HCT116 (cell line): ENCODE measurements around the gene ZNF138. TPM values are rescaled to one million over a fixed set of nuclear protein-coding genes. Genes with fewer than 3 reads are reported as not detected.

ENCODE experiments used
- ATAC-seq: fragments of 200-7000 bp; cut with Tn5 transposase; 2 replicates; pipeline ENCODE4 v1.9.1; 2020; ENCODE audit warnings: mild to moderate bottlenecking, moderate library complexity
- BruUV-seq: library from RNA; stranded (reverse); fragments of 400-500 nt; replicated peaks from 2 replicates; lab custom pipeline; 2021; lab: Mats Ljungman, UMichigan
- CTCF ChIA-PET: fragments of 300-600 bp; sonication (Branson Sonifier 250); formaldehyde crosslinking; loops from one replicate; lab custom pipeline; 2021; ENCODE audit warnings: antibody characterized with exemption; lab: Charles Lee
- POLR2A ChIA-PET: fragments of 300-600, 350-600 bp; sonication (Branson Sonifier 250); formaldehyde crosslinking; loops from one replicate; lab custom pipeline; 2021; ENCODE audit warnings: antibody characterized with exemption; lab: Charles Lee
- RAD21 ChIA-PET, 2 experiments: fragments of 300-600 bp; sonication (Branson Sonifier 250); formaldehyde crosslinking; loops; one replicate each; lab custom pipeline; 2023; ENCODE audit warnings: low total read pairs in 2 of 2; ENCODE audit not compliant: uncharacterized antibody in 2 of 2, unreplicated experiment in 2 of 2, low non-redundant PET in 1 of 2; lab: Charles Lee
- DNase-seq: peaks from one replicate; pipeline ENCODE4 v3.0.0-alpha.2; 2010; ENCODE audit warnings: low read depth, low spot score
- H2AFZ ChIP-seq: fragments of 200-600 bp; shearing (Covaris generic), sonication (generic); 2 replicates; pipeline ENCODE4 v1.6.1; 2017; ENCODE audit warnings: low read depth, mixed run types, mixed read lengths, antibody characterized with exemption, low read length; ENCODE audit not compliant: poor library complexity, severe bottlenecking
- H3K27ac ChIP-seq: 2 replicates; pipeline ENCODE4 v1.5.1; 2012; ENCODE audit warnings: low read depth, low read length
- H3K27me3 ChIP-seq: fragments of 200-600 bp; sonication (generic); 2 replicates; pipeline ENCODE4 v1.6.1; 2016; ENCODE audit warnings: mixed run types, low read length, mixed read lengths; ENCODE audit not compliant: insufficient read depth
- H3K36me3 ChIP-seq, 2 experiments: fragments of 200-500 bp in 1 of 2; fragments of 200-600 bp in 1 of 2; sonication (Bioruptor generic) in 1 of 2; sonication (generic) in 1 of 2; 2 replicates each; pipeline versions ENCODE4 v1.5.1 to v1.6.1; 2014 to 2016; ENCODE audit warnings: low read length in 2 of 2, inconsistent platforms in 1 of 2, mixed read lengths in 1 of 2, mixed run types in 1 of 2; ENCODE audit not compliant: insufficient read depth in 2 of 2, control insufficient read depth in 1 of 2
- H3K4me1 ChIP-seq, 2 experiments: fragments of 200-600 bp in 1 of 2; sonication (generic) in 1 of 2; 2 replicates each; pipeline versions ENCODE4 v1.5.1 to v1.6.1; 2012 to 2017; ENCODE audit warnings: low read length in 2 of 2, inconsistent platforms in 1 of 2, mild to moderate bottlenecking in 1 of 2, mixed read lengths in 1 of 2, mixed run types in 1 of 2, moderate library complexity in 1 of 2; ENCODE audit not compliant: insufficient read depth in 2 of 2, control insufficient read depth in 1 of 2
- H3K4me2 ChIP-seq: fragments of 200-600 bp; sonication (generic); 2 replicates; pipeline ENCODE4 v1.6.1; 2017; ENCODE audit warnings: mixed run types, low read length, mixed read lengths
- H3K4me3 ChIP-seq, 2 experiments: fragments of 200-600 bp in 1 of 2; sonication (generic) in 1 of 2; replicated peaks in 1 of 2; 2 replicates each; pipeline ENCODE4 v1.5.1; 2011 to 2016; ENCODE audit warnings: low read length in 2 of 2, control low read depth in 1 of 2, low read depth in 1 of 2, mild to moderate bottlenecking in 1 of 2, mixed read lengths in 1 of 2, mixed run types in 1 of 2
- H3K79me2 ChIP-seq: fragments of 200-600 bp; sonication (generic); 2 replicates; pipeline ENCODE4 v1.6.1; 2017; ENCODE audit warnings: mild to moderate bottlenecking, mixed run types, low read length, moderate library complexity, mixed read lengths; ENCODE audit not compliant: insufficient read depth
- H3K9ac ChIP-seq: fragments of 200-600 bp; sonication (generic); 2 replicates; pipeline ENCODE4 v1.6.1; 2016; ENCODE audit warnings: low read length, mixed read lengths
- H3K9me2 ChIP-seq: fragments of 200-600 bp; sonication (generic), shearing (Covaris generic); 2 replicates; pipeline ENCODE4 v1.6.1; 2017; ENCODE audit warnings: mixed run types, mild to moderate bottlenecking, moderate library complexity; ENCODE audit not compliant: insufficient read depth
- H3K9me3 ChIP-seq, 2 experiments: fragments of 200-500 bp in 1 of 2; fragments of 200-600 bp in 1 of 2; sonication (Bioruptor generic) in 1 of 2; sonication (generic) in 1 of 2; 2 replicates each; pipeline ENCODE4 v1.6.1; 2014 to 2017; ENCODE audit warnings: low read length in 2 of 2, mixed read lengths in 2 of 2, inconsistent platforms in 1 of 2, low read depth in 1 of 2, mild to moderate bottlenecking in 1 of 2, mixed run types in 1 of 2, moderate library complexity in 1 of 2; ENCODE audit not compliant: control insufficient read depth in 1 of 2, insufficient read depth in 1 of 2
- H4K20me1 ChIP-seq: fragments of 200-600 bp; sonication (generic), shearing (Covaris generic); 2 replicates; pipeline ENCODE4 v1.6.1; 2017; ENCODE audit warnings: mixed run types, mild to moderate bottlenecking, moderate library complexity; ENCODE audit not compliant: insufficient read depth
- CBX3 ChIP-seq: IDR thresholded peaks from 2 replicates; pipeline ENCODE4 v1.6.1; 2012; ENCODE audit warnings: low read depth
- EZH2phosphoT487 ChIP-seq: fragments of 200-600 bp; IDR thresholded peaks from 2 replicates; pipeline ENCODE4 v1.6.1; 2018; ENCODE audit warnings: antibody characterized with exemption, borderline replicate concordance
- POLR2A ChIP-seq: IDR thresholded peaks from 2 replicates; pipeline ENCODE4 v1.7.0; 2011; ENCODE audit warnings: borderline replicate concordance; ENCODE audit not compliant: insufficient read depth, insufficient read length; ENCODE audit errors: extremely low read depth
- POLR2AphosphoS5 ChIP-seq: IDR thresholded peaks from 2 replicates; pipeline ENCODE4 v1.6.1; 2011; ENCODE audit warnings: mild to moderate bottlenecking, low read depth, low read length, moderate library complexity
- RAD21 ChIP-seq: IDR thresholded peaks from 2 replicates; pipeline ENCODE4 v1.6.1; 2012; ENCODE audit warnings: low read depth, mild to moderate bottlenecking
- SIN3A ChIP-seq: IDR thresholded peaks from 2 replicates; pipeline ENCODE4 v1.6.1; 2012; ENCODE audit warnings: low read depth
- TCF7L2 ChIP-seq: IDR thresholded peaks from 2 replicates; pipeline ENCODE4 v1.7.0; 2011; ENCODE audit warnings: borderline replicate concordance, inconsistent platforms; ENCODE audit not compliant: insufficient read depth, insufficient read length; ENCODE audit errors: extremely low read depth
- ZFX ChIP-seq: fragments of 450-650 bp; IDR thresholded peaks from 2 replicates; pipeline ENCODE4 v1.6.1; 2017
- ZNF274 ChIP-seq: fragments of 200-500 bp; sonication (Bioruptor generic); IDR thresholded peaks from 2 replicates; pipeline ENCODE4 v1.6.1; 2014; ENCODE audit warnings: mild to moderate bottlenecking, low read depth, low read length, inconsistent platforms
- intact Hi-C: fragments of 100-400 bp; cut with micrococcal nuclease; formaldehyde crosslinking; loops from 2 replicates; pipeline ENCODE4 v1.10.0; 2022
- total RNA-seq: library from RNA; stranded (reverse); gene quantifications from one replicate; pipeline ENCODE4 v1.2.1, GENCODE V29; 2021; ENCODE audit not compliant: unreplicated experiment
- TF ChIP-seq, protein P1 (sequence below): IDR thresholded peaks from 2 replicates; pipeline ENCODE4 v1.6.1; 2012
- TF ChIP-seq, protein P2 (sequence below): IDR thresholded peaks from 2 replicates; pipeline ENCODE4 v1.6.1; 2012; ENCODE audit warnings: low read depth
- TF ChIP-seq, protein P3 (sequence below): IDR thresholded peaks from 2 replicates; pipeline ENCODE4 v1.6.1; 2011; ENCODE audit warnings: mild to moderate bottlenecking, low read length, moderate library complexity; ENCODE audit not compliant: insufficient replicate concordance; ENCODE audit errors: extremely low read depth

ZNF138 gene
- total RNA-seq, 1 experiment from 2014 or later: 10.1 TPM

DNA sequence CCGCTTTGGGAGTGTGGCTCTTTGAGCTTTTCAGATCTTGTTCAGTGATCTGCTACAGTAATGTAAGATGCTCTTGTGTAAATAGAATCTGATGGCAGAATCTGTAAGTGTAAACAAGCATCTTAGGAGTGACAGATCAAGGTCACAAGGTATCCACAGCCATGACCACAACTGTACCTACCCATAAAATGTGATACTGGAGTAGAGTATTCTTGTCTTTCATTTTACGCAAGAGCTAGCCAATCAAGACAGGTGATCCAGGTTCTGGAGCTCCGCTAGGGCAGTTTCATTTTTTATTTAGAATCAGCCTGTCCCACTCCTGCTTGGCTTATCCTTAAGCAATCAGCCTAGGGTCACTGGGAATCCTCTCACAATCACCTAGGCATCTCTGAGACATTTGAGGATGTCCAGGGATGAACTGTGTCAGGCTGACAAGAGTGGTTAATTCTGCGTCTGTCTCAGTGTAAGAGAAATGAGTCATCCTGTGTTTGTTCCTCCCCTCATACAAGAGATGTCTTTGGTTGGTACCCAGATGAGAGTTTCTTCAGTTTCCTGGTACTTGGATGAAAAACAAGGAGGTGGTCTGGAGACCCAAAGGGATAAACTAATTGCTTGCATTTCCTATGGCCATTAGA lies 13.6 kb downstream of the ZNF138 start:
- ChIA-PET POLR2A (no interaction called here), CTCF (no interaction called here), RAD21 (no interaction called here)
- no peaks in the 10 kb centered on the region for H3K9me2 ChIP-seq
- no peak overlapping the region for H3K27ac ChIP-seq
- 0 out of 4 replicates have a peak, but pooled peaks cover 0 to 3% of the 10 kb centered on the region in 2 experiments for H3K36me3 ChIP-seq
- H3K79me2 ChIP-seq: peaks cover 6% of the 10 kb centered on the region
- no peaks in the 10 kb centered on the region for H3K9me3 ChIP-seq
- TF ChIP-seq POLR2AphosphoS5 (no peak), SIN3A (no peak), TCF7L2 (no peak), EZH2phosphoT487 (no peak), CBX3 (no peak), ZNF274 (no peak), POLR2A (no peak), ZFX (no peak), RAD21 (no peak)
- TF ChIP-seq, protein P1, sequence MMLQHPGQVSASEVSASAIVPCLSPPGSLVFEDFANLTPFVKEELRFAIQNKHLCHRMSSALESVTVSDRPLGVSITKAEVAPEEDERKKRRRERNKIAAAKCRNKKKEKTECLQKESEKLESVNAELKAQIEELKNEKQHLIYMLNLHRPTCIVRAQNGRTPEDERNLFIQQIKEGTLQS: no peak
- TF ChIP-seq, protein P2, sequence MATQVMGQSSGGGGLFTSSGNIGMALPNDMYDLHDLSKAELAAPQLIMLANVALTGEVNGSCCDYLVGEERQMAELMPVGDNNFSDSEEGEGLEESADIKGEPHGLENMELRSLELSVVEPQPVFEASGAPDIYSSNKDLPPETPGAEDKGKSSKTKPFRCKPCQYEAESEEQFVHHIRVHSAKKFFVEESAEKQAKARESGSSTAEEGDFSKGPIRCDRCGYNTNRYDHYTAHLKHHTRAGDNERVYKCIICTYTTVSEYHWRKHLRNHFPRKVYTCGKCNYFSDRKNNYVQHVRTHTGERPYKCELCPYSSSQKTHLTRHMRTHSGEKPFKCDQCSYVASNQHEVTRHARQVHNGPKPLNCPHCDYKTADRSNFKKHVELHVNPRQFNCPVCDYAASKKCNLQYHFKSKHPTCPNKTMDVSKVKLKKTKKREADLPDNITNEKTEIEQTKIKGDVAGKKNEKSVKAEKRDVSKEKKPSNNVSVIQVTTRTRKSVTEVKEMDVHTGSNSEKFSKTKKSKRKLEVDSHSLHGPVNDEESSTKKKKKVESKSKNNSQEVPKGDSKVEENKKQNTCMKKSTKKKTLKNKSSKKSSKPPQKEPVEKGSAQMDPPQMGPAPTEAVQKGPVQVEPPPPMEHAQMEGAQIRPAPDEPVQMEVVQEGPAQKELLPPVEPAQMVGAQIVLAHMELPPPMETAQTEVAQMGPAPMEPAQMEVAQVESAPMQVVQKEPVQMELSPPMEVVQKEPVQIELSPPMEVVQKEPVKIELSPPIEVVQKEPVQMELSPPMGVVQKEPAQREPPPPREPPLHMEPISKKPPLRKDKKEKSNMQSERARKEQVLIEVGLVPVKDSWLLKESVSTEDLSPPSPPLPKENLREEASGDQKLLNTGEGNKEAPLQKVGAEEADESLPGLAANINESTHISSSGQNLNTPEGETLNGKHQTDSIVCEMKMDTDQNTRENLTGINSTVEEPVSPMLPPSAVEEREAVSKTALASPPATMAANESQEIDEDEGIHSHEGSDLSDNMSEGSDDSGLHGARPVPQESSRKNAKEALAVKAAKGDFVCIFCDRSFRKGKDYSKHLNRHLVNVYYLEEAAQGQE: no peak
- TF ChIP-seq, protein P3, sequence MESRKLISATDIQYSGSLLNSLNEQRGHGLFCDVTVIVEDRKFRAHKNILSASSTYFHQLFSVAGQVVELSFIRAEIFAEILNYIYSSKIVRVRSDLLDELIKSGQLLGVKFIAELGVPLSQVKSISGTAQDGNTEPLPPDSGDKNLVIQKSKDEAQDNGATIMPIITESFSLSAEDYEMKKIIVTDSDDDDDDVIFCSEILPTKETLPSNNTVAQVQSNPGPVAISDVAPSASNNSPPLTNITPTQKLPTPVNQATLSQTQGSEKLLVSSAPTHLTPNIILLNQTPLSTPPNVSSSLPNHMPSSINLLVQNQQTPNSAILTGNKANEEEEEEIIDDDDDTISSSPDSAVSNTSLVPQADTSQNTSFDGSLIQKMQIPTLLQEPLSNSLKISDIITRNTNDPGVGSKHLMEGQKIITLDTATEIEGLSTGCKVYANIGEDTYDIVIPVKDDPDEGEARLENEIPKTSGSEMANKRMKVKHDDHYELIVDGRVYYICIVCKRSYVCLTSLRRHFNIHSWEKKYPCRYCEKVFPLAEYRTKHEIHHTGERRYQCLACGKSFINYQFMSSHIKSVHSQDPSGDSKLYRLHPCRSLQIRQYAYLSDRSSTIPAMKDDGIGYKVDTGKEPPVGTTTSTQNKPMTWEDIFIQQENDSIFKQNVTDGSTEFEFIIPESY: no peak
- H3K4me2 ChIP-seq: no peak overlapping the region
- intact Hi-C loops: no loop called here
- H3K9ac ChIP-seq: no peak overlapping the region
- DNase-seq: no peak
- ATAC-seq: no peak
- no peak overlapping the region for H2AFZ ChIP-seq
- H4K20me1 ChIP-seq: no peaks in the 10 kb centered on the region
- no peak overlapping the region for H3K4me3 ChIP-seq
- H3K27me3 ChIP-seq: no peaks in the 10 kb centered on the region
- H3K4me1 ChIP-seq: no peaks in the 10 kb centered on the region
- BruUV-seq: no TSS peak
